Measurements from ENCODE around the gene NPIPB2. TPM values are rescaled to one million over a fixed set of nuclear protein-coding genes. Genes with fewer than 3 reads are reported as not detected.
"Not testable (repeated sequence)": the region's sequence is repeated elsewhere in the genome, so short reads cannot be mapped to it uniquely, and the experiment has no call there.

The NPIPB2 gene
- total RNA-seq = 1 to 10 TPM; 2.1 to 2.4 TPM
- long read RNA-seq = 0 reads

DNA sequence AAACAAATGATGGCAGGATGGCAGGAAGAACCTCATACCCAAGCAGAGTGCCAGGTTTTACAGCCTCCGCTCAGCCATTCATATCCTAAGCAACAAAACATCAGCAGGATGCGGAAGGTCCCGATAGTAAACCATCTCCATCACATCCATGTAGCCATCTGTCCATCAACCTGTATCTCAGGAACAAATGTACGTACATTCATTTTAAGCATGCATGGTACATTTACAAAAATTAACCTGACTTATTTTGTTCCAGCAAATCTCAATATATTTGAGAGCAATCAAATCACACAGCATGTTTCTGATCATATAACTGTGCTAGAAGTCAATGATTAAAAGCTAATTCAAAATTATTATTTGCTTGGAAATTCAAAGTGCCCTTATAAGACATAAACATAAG, at the start of gene NPIPB2:
Gene NPIPB2 (minus strand): TSS at position 101 of the 400 bp plus-strand sequence. CDS start 0 bp downstream, at position 101.
- ATAC-seq; DNase-seq; intact Hi-C loops (cut with DNase I): not testable (repeated sequence)

DNA sequence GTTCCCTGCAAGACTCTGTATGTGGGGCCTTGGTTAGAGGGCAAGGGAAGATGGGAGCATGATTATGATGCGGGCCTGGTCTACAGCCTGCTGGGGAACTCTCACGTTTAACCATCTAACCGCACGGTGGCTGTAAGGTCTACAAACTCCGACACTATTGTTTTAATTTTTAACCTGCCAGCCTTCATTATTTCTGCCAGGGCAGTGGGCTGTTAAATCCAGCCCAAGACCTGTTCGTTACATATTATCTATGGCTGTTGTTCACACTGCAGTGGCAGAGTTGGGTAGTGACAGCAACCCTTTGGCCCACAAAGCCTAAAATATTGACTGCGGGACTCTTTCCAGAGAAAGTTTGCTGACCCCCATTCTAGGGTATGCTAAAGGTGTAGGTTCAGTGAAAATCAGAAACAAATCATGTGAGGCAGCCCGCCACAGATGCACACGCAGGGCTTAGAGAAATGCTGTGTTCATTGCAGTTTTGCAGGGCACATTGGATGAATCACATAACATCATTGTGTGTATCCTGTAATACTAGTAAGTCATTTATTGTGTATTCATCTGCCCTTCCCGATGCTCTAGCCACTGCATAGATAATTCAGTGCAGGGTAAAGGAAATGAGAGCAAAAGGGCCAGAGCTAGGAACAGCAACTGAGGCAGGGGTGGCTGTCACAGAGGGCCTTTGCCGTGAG, 49.0 kb upstream of the NPIPB2 start:
- intact Hi-C loops (cut with DNase I) = no loop called here
- DNase-seq (no peak), ATAC-seq (no peak)

DNA sequence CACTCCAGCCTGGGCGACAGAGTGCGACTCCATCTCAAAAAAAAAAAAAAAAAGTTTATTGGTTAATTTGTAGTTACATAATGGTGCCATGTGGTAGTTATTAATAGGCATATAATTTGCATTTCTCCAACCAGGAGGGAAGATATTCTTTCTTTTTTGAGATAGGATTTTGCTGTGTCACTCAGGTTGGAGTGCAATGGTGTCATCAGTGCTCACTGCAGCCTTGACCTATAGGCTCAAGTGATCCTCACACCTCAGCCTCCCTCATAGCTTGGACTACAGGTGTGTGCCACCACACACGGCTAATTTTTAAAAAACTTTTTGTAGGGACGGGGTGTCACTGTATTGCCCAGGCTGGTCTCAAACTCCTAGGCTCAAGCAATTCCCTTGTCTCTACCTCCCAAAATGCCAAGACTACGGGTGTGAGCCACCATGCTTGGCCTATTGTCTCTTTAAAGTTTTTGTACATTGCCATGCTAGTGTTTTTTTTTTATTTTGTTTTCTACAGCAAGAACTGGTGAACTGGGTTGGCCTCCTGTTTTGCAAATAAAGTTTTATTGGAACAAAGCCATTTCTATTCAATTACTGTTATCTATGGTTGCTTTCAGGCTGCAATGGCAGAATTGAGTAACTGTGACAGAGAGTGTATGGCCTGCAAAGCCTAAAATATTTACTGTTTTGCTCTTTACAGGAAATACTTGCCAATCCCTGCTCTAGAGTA, 46.6 kb upstream of the NPIPB2 start:
- intact Hi-C loops (cut with DNase I) = no loop called here
- no peak for DNase-seq
- no peak for ATAC-seq

DNA sequence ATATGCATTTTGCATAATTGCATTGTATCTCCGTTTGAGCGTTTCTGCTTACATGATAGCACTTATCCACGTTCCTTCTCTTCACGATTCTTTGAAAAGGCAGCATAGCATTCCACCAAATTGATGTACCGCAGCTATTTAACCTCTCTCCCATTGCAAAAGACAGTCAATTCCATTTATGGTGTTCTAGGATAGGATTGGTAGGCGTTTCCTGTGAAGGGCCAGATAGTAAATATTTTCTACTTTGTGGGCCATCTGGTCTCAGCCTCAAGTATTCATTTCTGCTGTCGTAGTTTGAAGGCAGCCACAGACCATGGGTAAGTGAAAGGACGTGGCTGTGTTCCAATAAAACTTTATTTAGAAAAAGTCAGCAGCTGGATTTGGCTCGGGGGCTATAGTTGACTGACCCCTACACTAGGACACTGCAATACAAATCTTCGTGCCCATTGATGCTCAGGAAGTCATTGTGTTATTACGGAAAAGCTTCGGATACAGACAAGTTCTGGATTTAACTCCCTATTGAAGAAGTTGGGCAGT, 44.7 kb upstream of the NPIPB2 start:
- ATAC-seq = no peak
- intact Hi-C loops (cut with DNase I) = no loop called here
- no peak for DNase-seq

DNA sequence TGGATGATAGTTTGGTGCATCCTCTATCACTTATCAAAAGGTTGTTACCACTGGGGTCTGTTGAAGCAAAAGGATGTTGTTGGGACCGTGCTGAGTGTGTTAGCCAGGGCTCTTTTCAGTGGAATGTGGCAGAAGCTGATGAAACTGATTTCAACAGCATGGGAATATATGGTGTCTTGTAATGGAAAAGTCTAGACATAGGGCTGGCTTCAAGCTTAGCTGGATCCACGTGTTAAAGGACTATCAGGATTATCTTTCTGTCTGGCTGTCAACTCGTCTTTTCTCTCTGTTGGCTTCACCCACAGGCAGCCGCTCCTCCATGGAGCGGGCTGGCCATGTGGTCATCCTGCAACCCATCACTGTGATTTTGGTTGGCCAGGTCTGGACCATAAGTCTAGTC, 43.4 kb upstream of the NPIPB2 start:
- ATAC-seq = no peak
- DNase-seq = no peak
- intact Hi-C loops (cut with DNase I) = no loop called here

DNA sequence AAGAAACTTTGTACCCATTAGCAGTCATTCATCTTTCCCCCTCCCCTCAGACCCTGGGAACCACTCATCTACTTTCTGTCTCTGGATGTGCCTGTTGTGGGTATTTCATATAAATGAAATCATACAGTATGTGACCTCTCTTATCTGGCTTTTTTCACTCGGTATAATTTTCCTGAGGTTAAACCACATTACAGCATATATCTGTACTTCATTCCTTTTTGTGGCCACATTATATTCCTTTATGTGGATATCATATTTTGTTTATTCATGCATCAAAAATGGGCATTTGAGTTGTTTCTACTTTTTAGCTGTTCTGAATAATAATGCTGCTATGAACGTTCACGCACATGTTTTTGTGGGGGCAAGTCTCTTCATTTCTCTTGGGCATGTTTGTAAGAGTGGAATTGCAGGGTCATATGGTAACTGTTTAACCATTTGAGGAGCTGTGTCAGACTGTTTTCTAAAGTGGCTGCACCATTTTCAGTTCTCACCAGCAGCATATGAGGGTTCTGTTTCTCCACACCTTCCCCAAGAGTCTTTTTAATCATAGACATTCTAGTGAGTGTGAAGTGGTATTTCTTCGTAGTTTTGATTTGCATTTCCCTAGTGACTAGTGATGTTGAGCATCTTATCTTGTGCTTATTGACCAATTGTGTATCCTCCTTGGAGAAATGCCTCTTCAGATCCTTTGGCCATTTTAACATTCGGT, 38.4 kb upstream of the NPIPB2 start:
- DNase-seq = no peak
- intact Hi-C loops (cut with DNase I) = no loop called here
- no peak for ATAC-seq

DNA sequence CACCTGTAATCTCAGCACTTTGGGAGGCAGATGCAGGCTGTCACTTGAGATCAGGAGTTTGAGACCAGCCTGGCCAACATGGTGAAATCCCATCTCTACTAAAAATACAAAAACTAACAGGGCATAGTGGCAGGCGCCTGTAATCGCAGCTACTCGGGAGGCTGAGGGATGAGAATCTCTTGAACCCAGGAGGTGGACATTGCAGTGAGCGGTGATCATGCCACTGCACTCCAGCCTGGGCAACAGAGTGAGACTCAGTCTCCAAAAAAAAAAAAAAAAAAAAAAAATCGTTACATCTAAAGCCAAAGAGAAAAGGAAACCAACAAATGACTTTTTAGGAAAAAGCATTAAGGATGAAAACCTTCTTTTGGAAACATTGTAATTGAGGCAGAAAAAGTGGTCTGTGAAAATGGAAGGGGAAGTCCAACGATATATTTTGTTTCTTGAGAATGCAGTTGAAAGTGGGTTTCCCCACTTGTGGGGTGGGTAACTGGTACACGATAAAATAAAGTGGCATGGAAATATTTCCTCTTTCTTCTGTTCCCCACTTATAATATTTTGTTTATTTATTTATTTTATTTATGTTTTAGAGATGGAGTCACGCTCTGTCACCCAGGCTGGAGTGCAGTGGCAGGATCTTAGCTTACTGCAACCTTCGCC, 37.3 kb upstream of the NPIPB2 start:
- DNase-seq (no peak), ATAC-seq (no peak)
- intact Hi-C loops (cut with DNase I) = loop anchor here in 1 of 2 donors (5.0 kb wide), 1 partner anchor 62 kb away; the partner anchor contains the start of gene GSPT1

DNA sequence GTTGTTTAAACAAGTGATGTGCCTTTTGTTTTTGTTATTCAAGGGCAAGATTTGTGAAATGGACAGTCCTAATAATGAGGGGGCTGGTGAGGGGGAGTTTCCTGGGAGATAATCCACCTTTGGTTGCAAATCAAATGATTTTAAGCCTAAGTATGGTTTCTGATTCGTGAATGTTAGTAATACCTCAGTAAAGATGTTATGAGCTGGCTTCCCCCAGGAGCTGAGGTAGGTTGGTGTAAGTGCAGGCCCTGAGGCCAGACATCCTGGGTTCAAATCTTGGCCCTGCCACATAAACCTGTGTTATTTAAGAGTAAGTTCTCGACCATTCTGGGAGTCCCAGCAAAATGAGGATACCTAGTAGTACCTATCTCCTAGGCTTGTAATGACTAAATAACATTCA, 36.2 kb upstream of the NPIPB2 start:
- intact Hi-C loops (cut with DNase I) = loop anchor here in 1 of 2 donors (5.0 kb wide), 1 partner anchor 61 kb away; the partner anchor contains the start of gene GSPT1
- DNase-seq = no peak
- ATAC-seq = no peak

DNA sequence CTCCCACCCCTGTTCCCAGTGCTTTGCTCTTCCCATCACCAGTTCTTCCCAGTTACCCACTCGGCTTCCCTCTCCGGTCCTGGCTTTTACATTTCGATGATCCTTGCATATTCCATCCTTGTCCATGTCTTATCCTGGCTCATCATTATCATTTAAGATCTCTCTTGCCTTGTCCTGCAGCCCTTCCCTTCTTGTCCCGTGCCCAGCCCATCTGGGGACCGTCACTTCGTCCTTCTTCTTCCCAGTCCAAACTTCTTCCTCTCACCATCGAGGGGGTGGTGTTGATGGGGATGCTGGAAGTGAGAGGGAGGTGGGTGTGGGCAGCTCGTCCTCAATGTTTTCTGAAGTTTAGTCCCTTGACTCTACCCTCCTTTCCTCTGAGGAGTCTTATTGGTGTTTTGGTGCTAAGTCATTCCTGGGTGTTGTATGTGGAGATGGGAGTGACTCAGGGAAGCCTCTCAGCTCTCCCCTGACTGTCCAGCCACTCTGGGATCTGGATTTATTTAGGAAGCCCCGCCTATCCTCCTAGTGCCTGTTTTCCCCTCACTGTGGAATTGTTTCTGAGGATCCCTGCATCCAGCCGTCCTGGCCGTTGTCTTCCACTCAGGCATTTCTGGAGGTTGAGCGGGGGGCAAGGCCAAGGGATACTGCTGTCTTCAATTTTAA, 35.7 kb upstream of the NPIPB2 start:
- intact Hi-C loops (cut with DNase I) = loop anchor here in 1 of 2 donors (5.0 kb wide), 1 partner anchor 60 kb away; the partner anchor contains the start of gene GSPT1
- DNase-seq = peak; percentile 24
- peak; percentile 60 to 82 for ATAC-seq

DNA sequence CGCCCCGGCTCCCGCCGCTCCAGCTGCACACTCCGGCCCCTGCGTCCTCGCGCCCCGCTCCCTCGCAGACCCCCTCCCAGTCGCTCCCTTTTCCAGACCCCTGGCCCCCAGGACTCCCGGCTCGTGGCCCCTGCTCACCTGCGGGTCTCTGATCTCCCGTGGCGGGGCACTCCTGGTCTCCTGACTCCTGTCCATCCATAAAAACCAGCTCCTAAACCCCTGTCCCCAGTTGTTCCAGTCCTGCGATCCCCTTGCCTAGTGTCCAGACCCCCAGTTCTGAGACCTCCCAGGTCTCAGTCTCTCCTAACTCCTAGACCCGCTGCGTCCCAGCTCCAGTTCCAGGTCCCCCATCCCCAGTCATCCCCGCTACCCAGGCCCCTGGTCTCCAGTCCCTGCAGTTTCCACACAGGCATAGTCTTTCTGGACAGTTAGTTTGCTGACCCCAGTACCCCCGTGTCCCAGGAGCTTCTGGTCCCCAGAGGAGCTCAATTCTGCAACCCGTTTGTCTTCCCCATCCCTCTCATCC, 35.1 kb upstream of the NPIPB2 start:
- intact Hi-C loops (cut with DNase I) = loop anchor here in 1 of 2 donors (5.0 kb wide), 1 partner anchor 60 kb away; the partner anchor contains the start of gene GSPT1
- DNase-seq = no peak
- peak; percentile 19 to 20 for ATAC-seq

DNA sequence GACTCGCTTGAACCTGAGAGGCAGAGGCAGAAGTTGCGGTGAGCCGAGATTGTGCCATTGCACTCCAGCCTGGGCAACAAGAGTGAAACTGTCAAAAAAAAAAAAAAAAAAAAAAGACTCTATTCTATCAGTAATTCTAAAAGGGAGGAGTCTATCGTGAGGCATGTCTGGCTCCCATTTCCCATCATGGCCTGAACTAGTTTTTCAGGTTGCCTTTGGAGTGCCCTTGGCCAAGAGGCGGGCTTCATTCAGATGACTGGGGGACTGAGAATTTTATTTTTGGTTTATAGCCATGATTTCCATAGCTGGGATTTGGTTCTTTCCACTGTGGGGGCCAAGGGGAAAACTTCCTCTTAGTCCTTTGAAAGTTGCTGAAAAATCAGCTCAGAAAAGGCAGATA, 31.2 kb upstream of the NPIPB2 start:
- intact Hi-C loops (cut with DNase I) = no loop called here
- no peak for ATAC-seq

DNA sequence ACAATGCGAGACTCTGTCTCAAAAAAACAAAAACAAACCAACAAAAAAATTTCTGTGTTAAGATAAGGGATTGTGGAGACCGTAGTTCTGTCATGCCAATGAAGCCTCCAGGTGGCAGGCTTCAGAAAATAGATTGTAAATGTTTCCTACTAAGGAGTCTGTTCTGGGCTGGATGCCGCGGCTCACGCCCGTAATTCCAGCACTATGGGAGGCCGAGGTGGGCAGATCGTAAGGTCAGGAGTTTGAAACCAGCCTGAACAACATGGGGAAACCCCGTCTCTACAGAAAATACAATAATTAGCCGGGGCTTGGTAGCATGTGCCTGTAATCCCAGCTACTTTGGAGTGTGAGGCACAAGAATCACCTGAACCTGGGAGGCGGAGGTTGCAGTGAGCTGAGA, 30.3 kb upstream of the NPIPB2 start:
- ATAC-seq = no peak
- no peak for DNase-seq
- intact Hi-C loops (cut with DNase I) = no loop called here

More for the DNA sequence above, 31.2 kb upstream of the NPIPB2 start:
- no peak for DNase-seq

DNA sequence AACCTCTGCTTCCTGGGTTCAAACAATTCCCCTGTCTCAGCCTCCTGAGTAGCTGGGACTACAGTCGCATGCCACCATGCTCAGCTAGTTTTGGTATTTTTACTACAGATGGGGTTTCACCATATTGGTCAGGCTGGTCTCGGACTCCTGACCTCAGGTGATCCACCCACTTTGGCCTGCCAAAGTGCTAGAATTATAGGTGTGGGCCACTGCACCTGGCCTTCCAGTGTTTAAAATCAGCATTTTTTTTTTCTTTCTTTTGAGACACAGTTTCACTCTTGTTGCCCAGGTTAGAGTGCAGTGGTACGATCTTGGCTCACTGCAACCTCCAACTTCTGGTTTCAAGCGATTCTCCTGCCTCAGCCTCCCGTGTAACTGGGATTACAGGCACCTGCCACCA, 28.4 kb upstream of the NPIPB2 start:
- ATAC-seq; intact Hi-C loops (cut with DNase I); DNase-seq: not testable (repeated sequence)

DNA sequence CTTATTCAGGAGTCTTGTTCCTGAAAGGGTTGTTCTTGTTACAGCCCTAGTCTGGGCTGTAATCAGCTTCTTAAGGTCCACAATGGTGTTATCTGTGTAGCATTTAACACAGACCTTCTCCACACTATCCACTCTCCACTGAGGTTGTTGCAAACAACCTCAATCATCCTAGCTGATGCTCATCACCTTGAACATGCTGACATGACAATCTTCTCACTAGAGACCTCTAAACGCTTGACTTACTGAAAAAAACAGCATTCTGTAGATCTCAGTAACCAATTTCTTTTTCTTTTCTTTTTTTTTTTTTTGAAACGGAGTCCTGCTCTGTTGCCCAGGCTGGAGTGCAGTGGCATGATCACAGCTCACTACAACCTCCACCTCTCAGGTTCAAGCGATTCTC, 26.7 kb upstream of the NPIPB2 start:
- intact Hi-C loops (cut with DNase I) = no loop called here
- ATAC-seq (no peak), DNase-seq (no peak)

DNA sequence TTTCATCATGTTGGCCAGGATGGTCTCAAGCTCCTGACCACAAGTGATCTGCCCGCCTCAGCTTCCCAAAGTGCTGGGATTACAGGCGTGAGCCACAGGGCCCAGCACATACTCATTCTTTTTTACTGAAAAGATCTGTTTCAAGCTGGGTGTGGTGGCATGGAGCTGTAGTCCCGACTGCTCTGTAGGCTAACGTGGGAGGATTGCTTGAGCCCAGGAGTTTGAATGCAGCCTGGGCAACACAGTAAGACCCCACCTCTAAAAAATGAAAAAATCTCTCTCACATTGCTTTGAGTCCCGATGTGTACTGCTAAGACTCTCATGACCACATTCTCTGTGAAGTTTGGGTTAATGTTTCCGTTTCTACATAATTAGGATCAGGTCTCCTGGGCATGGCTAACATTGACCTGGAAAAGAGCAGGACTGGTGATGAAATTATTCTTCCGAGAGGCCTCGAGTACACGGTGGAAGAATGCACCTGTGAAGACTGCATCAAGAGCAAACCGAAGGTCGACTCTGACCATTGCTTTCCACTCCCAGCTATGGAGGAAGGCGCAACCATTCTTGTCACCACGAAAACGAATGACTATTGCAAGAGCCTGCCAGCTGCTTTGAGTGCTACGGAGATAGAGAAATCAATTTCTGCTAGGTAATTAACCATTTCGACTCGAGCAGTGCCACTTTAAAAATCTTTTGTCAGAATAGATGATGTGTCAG, 25.5 kb upstream of the NPIPB2 start:
- intact Hi-C loops (cut with DNase I) = no loop called here
- DNase-seq (no peak), ATAC-seq (no peak)

DNA sequence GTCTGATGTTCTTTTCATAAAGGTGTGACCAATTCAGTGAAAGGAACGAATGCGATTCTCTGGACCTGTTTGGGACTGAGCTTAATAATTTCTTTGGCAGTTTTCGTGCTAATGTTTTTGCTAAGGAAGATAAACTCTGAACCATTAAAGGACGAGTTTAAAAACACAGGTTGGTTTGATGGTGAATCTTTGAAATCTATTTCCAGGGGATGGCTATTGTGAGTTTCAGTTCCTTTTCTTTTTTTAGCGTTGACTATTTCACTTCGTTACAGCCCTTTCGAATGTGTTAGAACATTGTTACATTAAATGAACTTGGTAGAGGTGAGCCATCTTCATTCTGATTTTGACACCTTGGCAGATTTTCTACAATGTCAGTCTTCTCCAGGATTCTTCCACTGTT, 24.3 kb upstream of the NPIPB2 start:
- ATAC-seq (no peak), DNase-seq (no peak)
- intact Hi-C loops (cut with DNase I) = no loop called here

DNA sequence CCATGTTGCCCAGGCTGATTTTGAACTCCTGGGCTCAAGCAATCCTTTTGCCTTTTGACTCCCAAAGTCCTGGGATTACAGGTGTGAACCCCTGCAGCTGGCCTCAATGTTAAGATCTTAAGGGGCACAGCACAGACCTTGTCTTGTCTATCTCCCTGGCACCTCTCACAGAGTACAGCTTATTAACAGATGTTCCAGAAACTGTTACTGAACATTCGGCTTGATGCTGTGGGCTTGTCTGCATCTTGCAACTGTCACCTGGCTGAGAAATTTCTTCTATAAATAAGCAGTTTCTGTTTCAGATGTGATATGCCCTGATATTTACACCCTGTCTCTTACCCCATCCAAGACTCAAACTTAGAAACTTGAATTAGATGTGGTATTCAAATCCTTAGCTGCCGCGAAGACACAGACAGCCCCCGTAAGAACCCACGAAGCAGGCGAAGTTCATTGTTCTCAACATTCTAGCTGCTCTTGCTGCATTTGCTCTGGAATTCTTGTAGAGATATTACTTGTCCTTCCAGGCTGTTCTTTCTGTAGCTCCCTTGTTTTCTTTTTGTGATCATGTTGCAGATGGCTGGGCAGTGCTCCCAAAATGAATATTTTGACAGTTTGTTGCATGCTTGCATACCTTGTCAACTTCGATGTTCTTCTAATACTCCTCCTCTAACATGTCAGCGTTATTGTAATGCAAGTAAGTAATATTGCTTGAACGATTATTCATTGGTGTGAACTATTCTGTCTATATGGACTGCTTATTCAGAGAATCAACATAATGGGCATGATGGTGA, 23.1 kb upstream of the NPIPB2 start, which contains the start of gene TNFRSF17:
Gene TNFRSF17 (plus strand): TSS at position 450 of the 791 bp plus-strand sequence. CDS start 115 bp downstream, at position 565.
- ATAC-seq = no peak
- intact Hi-C loops (cut with DNase I) = no loop called here
- DNase-seq = no peak
